T follicular helper cell (primary cell): ENCODE data around the gene WDFY2.
A peak's percentile ranks its signal among the peaks of the same experiment; 100 is the strongest.
"Not testable (repeated sequence)": the region's sequence is repeated elsewhere in the genome, so short reads cannot be mapped to it uniquely, and the experiment has no call there.

Experiments
- DNase-seq: peaks from one replicate; pipeline ENCODE4 v3.0.0-alpha.2; 2020; ENCODE audit warnings: low read depth

WDFY2 gene

GRCh38 chr13:51564252-51564651 is 20.0 kb upstream of the WDFY2 start:
- DNase-seq, result no peak

- no peak for DNase-seq
Observed at GRCh38 chr13:51564671-51565070, 19.6 kb upstream of the WDFY2 start.

DNA sequence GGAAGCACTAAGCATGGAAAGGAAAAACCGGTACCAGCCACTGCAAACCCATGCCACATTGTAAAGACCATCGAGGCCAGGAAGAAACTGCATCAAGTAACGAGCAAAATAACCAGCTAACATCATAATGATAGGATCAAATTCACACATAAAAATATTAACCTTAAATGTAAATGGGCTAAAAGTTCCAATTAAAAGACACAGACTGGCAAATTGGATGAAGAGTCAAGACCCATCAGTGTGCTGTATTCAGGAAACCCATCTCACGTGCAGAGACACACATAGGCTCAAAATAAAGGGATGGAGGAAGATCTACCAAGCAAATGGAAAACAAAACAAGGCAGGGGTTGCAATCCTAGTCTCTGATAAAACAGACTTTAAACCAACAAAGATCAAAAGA is 15.3 kb upstream of the WDFY2 start:
- DNase-seq, result not testable (repeated sequence)

DNA sequence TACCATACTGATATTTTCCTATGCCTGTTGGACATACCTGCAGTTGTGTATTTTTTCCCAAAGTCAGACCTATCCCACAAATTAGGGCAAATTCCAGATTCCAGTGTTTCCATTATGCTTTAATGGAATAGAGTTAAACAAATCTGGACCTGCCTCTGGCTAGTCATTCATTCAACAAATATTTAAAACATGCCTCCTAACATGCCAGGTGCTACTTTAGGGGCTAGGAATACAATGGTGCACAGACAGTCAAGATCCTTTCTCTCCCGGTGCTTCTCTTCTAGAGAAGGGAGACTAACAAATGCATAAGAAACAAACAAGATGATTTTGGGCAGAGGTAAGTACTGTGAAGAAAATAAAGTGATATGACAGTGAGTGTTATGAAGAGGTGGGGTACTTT is 7.5 kb upstream of the WDFY2 start:
- DNase-seq, result no peak

- no peak for DNase-seq
Observed at GRCh38 chr13:51577690-51578089, 6.6 kb upstream of the WDFY2 start.

DNA sequence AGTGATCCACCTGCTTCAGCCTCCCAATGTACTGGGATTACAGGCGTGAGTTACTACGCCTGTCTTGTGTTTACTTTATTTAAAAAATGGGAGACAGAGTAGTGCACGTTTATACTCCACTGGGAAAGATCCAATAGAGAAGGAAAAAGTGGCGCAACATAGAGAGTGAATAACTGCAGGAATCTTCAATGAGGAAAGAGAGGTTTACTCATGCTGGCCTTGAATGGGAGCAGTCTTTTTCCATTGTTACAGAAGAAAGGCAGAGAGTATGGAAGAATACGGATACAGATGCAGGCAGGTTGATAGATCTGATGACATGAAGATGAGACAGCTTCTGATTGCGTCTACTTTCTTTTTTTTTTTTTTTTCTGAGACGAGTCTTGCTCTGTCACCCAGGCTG is 4.6 kb upstream of the WDFY2 start:
- DNase-seq, result no peak

- DNase-seq, result no peak
Observed at GRCh38 chr13:51581148-51581820, 3.0 kb upstream of the WDFY2 start.

GRCh38 chr13:51583469-51583874 is 790 bp upstream of the WDFY2 start:
- no peak for DNase-seq

- peak; percentile 55 for DNase-seq
Observed at GRCh38 chr13:51584731-51585672, 740 bp downstream of the WDFY2 start.

DNA sequence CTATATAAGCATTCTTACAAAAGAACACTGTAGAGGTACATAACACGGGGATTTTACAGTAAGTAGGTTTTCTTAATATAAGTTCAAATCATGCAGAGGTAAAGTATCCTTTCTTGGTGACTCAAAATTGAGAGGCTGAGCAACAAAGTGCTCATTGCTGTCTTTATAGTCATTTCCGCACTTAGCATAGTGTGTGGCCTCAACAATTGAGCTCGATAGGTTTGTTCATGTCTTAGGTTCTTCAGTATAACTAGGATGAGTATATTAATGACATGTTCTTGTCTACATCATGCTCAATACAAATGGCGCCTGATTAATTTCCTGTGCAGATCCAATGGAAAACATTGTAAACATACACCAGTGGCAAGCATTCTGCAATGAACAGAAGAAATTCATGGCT is 1.4 kb downstream of the WDFY2 start:
- DNase-seq, result no peak

GRCh38 chr13:51587372-51587771 is 3.1 kb downstream of the WDFY2 start:
- no peak for DNase-seq

GRCh38 chr13:51588406-51588949 is 4.2 kb downstream of the WDFY2 start:
- DNase-seq, result no peak

DNA sequence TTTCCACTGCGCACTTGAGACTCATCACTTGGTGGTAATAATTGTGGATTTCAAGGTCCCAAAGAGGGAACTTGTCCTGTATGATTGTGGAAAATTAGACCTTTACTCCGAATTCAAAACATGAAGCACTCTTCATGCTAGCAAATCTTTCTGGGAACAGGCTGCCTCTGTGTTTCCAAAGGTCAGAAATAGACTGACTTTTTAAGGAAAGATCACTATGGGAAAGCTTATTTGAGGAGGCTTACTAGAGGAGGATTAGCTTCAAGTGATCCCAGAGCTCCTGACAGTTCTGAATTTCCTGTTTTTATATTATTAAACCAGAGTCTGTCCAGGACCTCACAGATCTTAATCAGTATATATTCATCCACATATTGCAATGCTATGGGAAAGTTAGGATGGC is 5.5 kb downstream of the WDFY2 start:
- DNase-seq, result no peak

GRCh38 chr13:51590231-51590970 is 6.1 kb downstream of the WDFY2 start:
- no peak for DNase-seq

- DNase-seq, result no peak
Observed at GRCh38 chr13:51590971-51591627, 6.8 kb downstream of the WDFY2 start.

DNA sequence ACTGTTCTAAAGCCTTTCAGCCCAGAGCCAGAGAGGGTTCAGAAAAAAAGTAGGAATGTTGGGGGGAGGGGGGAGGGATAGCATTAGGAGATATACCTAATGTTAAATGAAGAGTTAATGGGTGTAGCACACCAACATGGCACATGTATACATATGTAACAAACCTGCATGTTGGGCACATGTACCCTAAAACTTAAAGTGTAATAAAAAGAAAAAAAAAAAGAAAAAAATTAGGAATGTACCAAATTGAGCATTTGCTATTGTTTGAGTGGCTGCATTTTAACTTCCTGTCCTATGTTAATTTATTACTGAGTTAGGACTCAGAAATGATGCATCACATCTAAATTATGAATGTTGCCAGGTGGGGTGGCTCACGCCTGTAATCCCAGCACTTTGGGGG is 7.7 kb downstream of the WDFY2 start:
- not testable (repeated sequence) for DNase-seq

GRCh38 chr13:51594432-51594831 is 10.2 kb downstream of the WDFY2 start:
- DNase-seq, result no peak

DNA sequence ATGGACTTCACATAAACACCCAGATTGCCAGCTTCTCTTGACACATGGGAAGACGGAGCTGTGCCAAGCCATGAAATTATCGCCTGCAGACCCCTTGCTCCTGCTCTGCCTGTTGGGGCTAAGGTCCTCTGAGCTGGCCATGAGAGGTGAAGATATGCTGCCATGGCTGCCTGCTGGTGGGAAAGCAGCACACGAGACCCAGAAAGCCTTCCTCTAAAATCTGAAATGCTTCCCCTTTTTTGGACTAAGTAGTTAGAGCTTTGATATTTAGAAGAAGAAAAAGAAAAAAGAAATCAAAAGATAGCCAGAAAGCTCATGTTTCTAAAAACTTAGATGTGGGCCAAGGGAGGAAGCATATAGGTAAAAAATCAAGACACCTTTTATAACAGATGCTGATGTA is 11.2 kb downstream of the WDFY2 start:
- DNase-seq, result no peak

- DNase-seq, result no peak
Observed at GRCh38 chr13:51596541-51596940, 12.3 kb downstream of the WDFY2 start.

DNA sequence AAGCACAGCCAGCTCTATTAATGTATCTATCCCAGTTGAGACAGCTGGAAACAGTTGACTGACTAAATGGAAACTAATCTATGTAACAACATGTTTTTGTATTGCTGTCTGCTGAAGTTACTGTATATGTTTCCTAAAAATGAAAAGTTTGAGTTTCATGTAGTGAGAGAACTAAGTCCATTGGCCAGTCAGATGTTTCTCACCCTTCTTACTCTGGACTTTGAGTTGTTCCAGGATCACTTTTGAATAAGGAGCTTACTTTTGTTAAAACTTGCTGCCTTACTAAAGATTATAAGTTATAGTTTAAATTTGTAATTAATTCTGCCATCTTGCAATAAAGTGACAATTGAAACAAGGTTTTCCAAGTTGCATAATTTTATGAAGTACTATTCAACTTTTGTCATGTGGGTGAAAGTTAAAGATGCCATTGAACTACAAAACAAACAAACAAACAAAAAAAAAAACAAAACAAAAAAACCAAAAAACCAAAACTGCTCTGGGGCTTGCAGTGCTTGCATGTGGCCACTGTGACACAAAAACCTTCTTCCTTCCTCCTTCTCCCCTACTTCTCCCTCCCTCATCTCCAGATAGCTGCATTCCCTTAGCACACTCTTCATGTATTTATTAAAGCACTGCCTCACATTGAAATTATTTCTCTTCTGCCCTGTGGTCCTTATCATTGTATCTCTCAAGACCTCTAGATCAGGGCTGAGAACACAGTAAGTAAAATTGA is 15.3 kb downstream of the WDFY2 start:
- DNase-seq, result no peak

DNA sequence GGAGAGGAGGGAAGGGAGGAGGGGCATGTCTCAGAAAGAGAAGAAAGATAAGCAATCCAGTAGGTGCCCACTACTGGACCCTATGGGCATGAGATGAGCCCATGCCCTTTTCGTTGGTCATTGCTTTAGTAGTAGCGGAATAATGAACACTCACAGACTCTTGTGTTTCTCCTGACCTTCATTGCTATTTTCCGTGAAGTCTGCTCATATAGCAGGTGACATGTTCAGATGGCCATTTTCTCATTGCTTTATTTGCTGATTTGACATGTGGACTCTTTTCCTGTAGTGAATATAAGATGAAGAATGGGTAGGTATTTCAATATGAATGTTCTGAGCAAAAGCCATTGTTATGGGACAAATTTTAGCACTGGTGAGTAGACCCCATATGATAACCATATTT is 16.4 kb downstream of the WDFY2 start:
- DNase-seq, result no peak
